Cardiac muscle cell (in vitro differentiated cells and primary cell): ENCODE data around the gene FKBP5. TPM values are rescaled to one million over a fixed set of nuclear protein-coding genes. Genes with fewer than 3 reads are reported as not detected.
"Not testable (repeated sequence)": the region's sequence is repeated elsewhere in the genome, so short reads cannot be mapped to it uniquely, and the experiment has no call there.

Experiments
- DNase-seq, 2 donors: peaks; one replicate each; pipeline versions ENCODE4 v3.0.0 to v3.0.0-alpha.2; 2010 to 2017; ENCODE audit warnings: low read depth in 1 of 2, low spot score in 1 of 2
- H3K27ac ChIP-seq: fragments of 200-600 bp; sonication (generic); 2 replicates; pipeline ENCODE4 v1.5.1; 2016
- H3K27me3 ChIP-seq: fragments of 200-600 bp; sonication (generic); 2 replicates; pipeline ENCODE4 v1.6.0; 2016; ENCODE audit warnings: control low read depth
- H3K36me3 ChIP-seq: fragments of 200-600 bp; sonication (generic); 2 replicates; pipeline ENCODE4 v1.5.1; 2016; ENCODE audit warnings: control low read depth
- H3K4me1 ChIP-seq: fragments of 200-600 bp; sonication (generic); 2 replicates; pipeline ENCODE4 v1.8.1; 2017; ENCODE audit warnings: low read depth, mild to moderate bottlenecking, mixed run types
- H3K4me3 ChIP-seq: fragments of 200-600 bp; sonication (generic); 2 replicates; pipeline ENCODE4 v1.5.1; 2016; ENCODE audit warnings: mild to moderate bottlenecking
- H3K9me3 ChIP-seq: fragments of 200-600 bp; sonication (generic); 2 replicates; pipeline ENCODE4 v1.5.1; 2017; ENCODE audit warnings: low read depth, mild to moderate bottlenecking, control low read depth
- polyA plus RNA-seq: library from polyadenylated mRNA; unstranded; fragments of >200 nt; fragmentation: Nextera tagmentation; extraction: Ambion mirVana; gene quantifications from 2 replicates; pipeline ENCODE4 v1.2.1, GENCODE V29; 2016
- total RNA-seq: library from RNA; depleted of rRNA; stranded (reverse); fragments of >200 nt; gene quantifications from 2 replicates; pipeline ENCODE4 v1.2.3, GENCODE V29; 2016
- TF ChIP-seq, protein P1 (sequence below): IDR thresholded peaks from 2 replicates; pipeline ENCODE4 v1.5.1; 2012; ENCODE audit warnings: low read depth, mild to moderate bottlenecking, low read length

Gene FKBP5
- total and polyA plus RNA-seq, 2 experiments from 2014 or later, result 32.4 to 53.0 TPM

DNA sequence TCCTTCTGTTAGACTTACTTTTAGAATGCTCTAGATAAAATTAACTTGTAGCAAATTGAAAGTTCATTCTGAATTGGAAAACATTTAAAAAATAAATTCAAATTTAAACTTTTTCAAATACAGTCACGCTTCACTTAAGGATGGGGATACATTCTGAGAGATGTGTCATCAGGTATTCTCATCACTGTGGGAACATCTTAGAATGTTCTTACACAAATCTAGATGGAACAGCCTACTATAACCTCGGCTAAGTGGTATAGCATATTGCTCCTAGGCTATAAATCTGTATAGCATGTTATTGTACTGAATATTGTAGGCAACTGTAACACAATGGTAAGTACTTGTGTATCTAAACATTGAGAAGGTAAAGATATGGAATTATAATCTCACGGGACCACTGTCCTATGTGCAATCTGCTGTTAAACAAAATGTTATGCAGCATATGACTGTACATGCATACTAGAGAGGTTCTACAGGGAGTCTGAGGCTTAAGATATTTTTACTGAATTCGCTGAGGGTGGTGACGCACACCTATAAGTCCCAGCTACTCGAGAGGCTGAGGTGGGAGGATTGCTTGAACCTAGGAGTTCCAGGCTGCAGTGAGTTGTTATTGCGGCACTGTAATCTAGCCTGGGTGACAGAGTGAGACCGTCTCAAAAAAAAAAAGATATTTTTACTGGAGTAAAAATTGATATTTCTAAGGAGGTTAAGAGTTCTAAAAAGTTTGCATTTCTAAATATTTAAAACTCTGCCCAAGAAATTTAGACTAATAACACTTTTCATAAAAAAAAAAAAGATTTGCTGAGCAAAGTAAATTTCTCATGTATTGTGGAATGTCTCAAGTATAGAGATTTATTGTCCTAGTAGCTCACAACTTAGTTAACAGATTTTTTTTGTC, 88.7 kb downstream of the FKBP5 start:
- TF ChIP-seq, protein P1, sequence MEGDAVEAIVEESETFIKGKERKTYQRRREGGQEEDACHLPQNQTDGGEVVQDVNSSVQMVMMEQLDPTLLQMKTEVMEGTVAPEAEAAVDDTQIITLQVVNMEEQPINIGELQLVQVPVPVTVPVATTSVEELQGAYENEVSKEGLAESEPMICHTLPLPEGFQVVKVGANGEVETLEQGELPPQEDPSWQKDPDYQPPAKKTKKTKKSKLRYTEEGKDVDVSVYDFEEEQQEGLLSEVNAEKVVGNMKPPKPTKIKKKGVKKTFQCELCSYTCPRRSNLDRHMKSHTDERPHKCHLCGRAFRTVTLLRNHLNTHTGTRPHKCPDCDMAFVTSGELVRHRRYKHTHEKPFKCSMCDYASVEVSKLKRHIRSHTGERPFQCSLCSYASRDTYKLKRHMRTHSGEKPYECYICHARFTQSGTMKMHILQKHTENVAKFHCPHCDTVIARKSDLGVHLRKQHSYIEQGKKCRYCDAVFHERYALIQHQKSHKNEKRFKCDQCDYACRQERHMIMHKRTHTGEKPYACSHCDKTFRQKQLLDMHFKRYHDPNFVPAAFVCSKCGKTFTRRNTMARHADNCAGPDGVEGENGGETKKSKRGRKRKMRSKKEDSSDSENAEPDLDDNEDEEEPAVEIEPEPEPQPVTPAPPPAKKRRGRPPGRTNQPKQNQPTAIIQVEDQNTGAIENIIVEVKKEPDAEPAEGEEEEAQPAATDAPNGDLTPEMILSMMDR, result no peak
- Histone ChIP-seq H3K9me3 (no peaks in the 10 kb centered on the region), H3K36me3 (no peaks in the 10 kb centered on the region), H3K27ac (peak overlapping the region; percentile 95), H3K4me1 (peaks cover 52% of the 10 kb centered on the region), H3K27me3 (no peaks in the 10 kb centered on the region), H3K4me3 (no peak overlapping the region)
- DNase-seq, result no peak

DNA sequence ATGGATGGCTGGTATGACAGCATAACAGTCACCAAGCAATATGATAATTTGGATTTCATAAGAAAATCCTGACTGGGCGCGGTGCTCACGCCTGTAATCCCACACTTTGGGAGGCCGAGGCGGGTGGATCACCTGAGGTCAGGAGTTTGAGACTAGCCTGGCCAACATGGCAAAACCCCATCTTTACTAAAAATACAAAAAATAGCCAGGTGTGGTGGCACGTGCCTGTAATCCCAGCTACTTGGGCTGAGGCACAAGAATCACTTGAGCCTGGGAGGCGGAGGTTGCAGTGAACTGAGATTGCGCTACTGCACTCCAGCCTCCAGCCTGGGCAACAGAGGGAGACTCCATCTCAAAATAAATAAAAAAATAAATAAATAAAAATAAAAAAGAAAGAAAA, 90.1 kb downstream of the FKBP5 start:
- H3K4me1 ChIP-seq, result peaks cover 55% of the 10 kb centered on the region
- not testable (repeated sequence) for DNase-seq, H3K27me3 ChIP-seq, H3K27ac ChIP-seq, H3K9me3 ChIP-seq, H3K4me3 ChIP-seq, H3K36me3 ChIP-seq

DNA sequence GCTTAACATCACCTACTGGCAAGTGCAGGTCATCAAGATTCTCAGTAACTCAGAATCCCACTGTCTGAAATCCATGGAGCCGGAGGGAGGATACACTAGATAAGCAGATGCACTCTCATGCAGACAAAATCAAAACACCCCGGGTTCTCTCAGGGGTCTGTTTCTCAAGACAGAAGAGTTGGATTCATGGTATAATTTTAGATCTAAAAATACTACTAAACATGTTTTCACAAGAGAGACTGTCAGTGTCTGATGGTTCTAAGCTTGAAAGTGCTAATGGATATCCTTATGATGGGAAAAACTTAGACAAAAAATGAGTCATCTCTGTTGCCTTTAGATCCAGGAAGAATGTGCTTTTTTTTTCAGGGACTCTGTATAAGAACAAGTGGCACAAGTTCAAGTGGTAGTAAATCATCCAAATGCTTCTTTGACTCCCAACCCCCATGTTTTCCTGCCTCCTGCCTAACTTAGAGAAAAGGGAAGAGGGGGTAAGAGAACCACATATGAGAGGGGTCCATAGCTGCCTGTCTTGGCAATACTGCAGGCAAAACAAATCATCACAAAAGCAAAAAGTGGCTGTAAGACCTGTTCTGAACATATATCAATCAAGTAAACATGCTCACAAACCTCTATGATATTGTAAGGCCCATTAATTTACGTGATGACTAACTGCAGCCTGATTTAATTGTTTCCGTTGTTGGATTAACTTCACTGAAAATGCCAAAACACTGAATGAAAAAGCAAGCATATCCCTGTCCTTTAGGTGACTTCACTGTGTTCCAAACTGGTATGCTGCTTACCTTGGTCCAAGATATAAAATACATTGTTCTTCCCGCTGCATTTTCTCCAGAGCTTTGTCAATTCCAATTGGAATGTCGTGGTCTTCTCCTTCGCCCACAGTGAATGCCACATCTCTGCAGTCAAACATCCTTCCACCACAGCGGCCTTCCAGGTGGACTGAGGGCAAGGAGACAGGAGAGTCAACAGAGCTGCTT, 92.0 kb downstream of the FKBP5 start:
- TF ChIP-seq, protein P1, result no peak
- H3K27ac ChIP-seq, result peak overlapping the region; percentile 44
- peaks cover 47% of the 10 kb centered on the region for H3K4me1 ChIP-seq
- DNase-seq, result peak in 1 of 2 donors; percentile 88
- H3K36me3 ChIP-seq, result no peaks in the 10 kb centered on the region
- H3K9me3 ChIP-seq, result no peaks in the 10 kb centered on the region
- H3K4me3 ChIP-seq, result no peak overlapping the region
- H3K27me3 ChIP-seq, result no peaks in the 10 kb centered on the region

DNA sequence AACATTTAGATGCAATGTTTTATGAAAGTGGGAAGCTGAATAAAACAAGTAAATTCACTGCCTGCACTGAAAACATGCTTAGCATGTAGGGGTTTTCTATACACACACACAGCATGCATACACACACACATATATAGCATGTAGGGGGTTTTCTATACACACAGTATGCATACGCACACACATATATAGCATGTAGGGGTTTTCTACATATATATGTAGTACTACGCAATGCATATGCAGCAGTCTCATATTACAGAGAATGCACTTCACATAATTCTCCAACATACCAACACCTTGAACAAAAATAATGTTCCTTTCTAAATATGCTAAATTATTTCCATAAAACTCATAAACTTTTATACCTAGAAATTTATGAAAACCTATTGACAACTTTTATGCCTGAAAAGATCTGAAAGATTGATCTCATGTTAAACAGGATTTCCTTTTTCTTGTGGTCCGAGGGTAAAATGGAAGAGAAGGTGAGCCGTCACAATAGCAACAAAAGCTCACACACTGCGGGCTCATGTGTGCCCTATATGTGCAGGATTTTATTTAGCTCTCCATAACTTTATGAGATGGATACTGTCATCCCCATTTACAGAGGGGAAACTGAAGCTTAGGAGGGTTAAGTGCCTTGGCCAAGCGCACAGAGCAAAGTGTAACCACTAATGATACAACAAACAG, 94.1 kb downstream of the FKBP5 start:
- Histone ChIP-seq H3K27me3 (no peaks in the 10 kb centered on the region), H3K36me3 (no peaks in the 10 kb centered on the region), H3K4me1 (peaks cover 46% of the 10 kb centered on the region), H3K9me3 (no peaks in the 10 kb centered on the region), H3K27ac (no peak overlapping the region), H3K4me3 (no peak overlapping the region)
- DNase-seq, result no peak
- TF ChIP-seq, protein P1, result no peak

DNA sequence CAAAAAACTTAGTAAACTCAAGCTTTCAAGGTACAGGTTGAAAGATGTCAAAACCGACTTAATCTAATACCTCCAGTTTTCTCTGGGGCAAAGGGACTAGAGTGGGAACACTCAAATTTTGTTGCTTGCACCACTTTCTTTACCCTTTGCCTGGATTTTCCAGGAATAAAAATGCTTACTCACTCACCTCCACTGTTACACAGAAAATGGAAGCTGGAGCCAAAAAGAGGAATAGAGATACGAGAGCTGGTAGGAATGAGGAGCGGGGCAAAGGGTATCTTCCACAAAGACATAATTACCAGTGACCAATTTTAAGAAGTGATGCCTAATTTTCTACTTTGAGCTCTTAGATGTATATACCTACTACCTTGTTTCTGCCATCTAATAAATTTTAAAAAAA, 96.5 kb downstream of the FKBP5 start:
- no peaks in the 10 kb centered on the region for H3K27me3 ChIP-seq
- peak overlapping the region; percentile 73 for H3K27ac ChIP-seq
- TF ChIP-seq, protein P1, result no peak
- peaks cover 52% of the 10 kb centered on the region for H3K4me1 ChIP-seq
- DNase-seq, result no peak
- H3K36me3 ChIP-seq, result no peaks in the 10 kb centered on the region
- H3K4me3 ChIP-seq, result no peak overlapping the region
- no peaks in the 10 kb centered on the region for H3K9me3 ChIP-seq
